Neutrophil (primary cell): ENCODE results near the gene TMEM182.

ENCODE experiments used
- H3K27ac ChIP-seq: fragments of 200-600 bp; sonication (generic); 2 replicates; pipeline ENCODE4 v1.5.1; 2016; ENCODE audit warnings: mild to moderate bottlenecking, moderate library complexity
- H3K27me3 ChIP-seq: fragments of 200-600 bp; sonication (generic); 2 replicates; pipeline ENCODE4 v1.6.0; 2016; ENCODE audit warnings: mild to moderate bottlenecking
- H3K36me3 ChIP-seq: fragments of 200-600 bp; sonication (generic); 2 replicates; pipeline ENCODE4 v1.5.1; 2017
- H3K4me1 ChIP-seq, 2 experiments: fragments of 200-600 bp in 1 of 2; sonication (generic) in 1 of 2; 1 replicate in 1 of 2; 2 replicates in 1 of 2; pipeline versions ENCODE4 v1.5.1 to v1.6.1; 2013 to 2016; ENCODE audit warnings: low read depth in 1 of 2, low read length in 1 of 2, mild to moderate bottlenecking in 1 of 2, moderate library complexity in 1 of 2; ENCODE audit not compliant: control insufficient read depth in 1 of 2, insufficient read depth in 1 of 2
- H3K4me3 ChIP-seq, 2 experiments: fragments of 200-600 bp in 1 of 2; sonication (generic) in 1 of 2; 1 replicate in 1 of 2; 2 replicates in 1 of 2; pipeline ENCODE4 v1.5.1; 2013 to 2016; ENCODE audit warnings: low read depth in 1 of 2, low read length in 1 of 2, mild to moderate bottlenecking in 1 of 2, moderate library complexity in 1 of 2
- H3K9me3 ChIP-seq: fragments of 200-600 bp; sonication (generic); 2 replicates; pipeline ENCODE4 v1.5.1; 2016
- CTCF ChIP-seq: fragments of 200-600 bp; sonication (generic); IDR thresholded peaks from 2 replicates; pipeline ENCODE4 v1.5.1; 2016; ENCODE audit warnings: antibody characterized with exemption

TMEM182 gene

DNA sequence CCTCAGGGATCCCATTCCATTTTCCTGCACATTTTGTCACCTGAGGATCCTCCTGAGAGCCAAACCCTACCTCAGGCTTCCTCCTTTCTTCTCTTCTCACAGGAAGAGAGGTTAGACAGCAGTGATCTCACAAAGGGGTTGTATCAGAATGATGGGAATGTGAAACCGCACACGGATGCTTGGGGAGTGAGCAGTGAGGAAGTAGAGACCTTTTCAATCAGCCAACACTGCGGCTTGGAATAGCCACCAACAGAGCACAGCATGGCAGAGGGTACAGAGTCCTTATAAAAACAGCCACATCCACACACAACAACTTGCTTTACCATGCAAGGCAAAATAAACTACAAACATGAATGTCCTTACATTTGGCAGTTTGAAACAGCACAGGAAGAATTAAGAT, 8.7 kb downstream of the TMEM182 start:
- no peak for TF ChIP-seq CTCF
- Histone ChIP-seq H3K4me3 (no peak overlapping the region), H3K36me3 (no peaks in the 10 kb centered on the region)

DNA sequence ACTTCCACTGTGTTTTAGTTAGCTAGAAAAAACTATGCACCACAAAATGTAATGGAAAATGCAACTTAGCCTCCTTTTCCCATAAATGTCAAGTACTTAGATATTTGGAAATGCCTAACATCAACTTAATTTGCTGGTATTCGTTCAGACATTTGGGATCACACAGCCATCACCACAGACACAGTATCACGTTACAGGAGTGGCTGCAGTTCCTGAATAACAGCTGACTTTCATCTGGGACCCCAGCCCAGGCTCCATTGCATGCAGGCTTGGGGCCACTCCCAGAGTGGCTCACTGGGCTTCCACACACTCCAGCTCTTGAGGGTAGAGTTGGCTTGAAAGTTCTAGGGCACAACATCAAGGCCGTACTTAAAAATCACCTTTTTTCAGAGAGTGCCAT, 9.3 kb downstream of the TMEM182 start:
- no peaks in the 10 kb centered on the region for H3K27me3 ChIP-seq
- no peaks in the 10 kb centered on the region for H3K36me3 ChIP-seq
- H3K4me3 ChIP-seq = no peak overlapping the region
- peaks cover 0 to 5% of the 10 kb centered on the region in 2 experiments for H3K4me1 ChIP-seq
- TF ChIP-seq CTCF = no peak
- H3K27ac ChIP-seq = no peak overlapping the region
- H3K9me3 ChIP-seq = no peaks in the 10 kb centered on the region

More for the DNA sequence above, 8.7 kb downstream of the TMEM182 start:
- no peaks in the 10 kb centered on the region for H3K9me3 ChIP-seq
- no peak overlapping the region for H3K27ac ChIP-seq
- H3K4me1 ChIP-seq = peaks cover 0 to 5% of the 10 kb centered on the region in 2 experiments
- no peaks in the 10 kb centered on the region for H3K27me3 ChIP-seq

DNA sequence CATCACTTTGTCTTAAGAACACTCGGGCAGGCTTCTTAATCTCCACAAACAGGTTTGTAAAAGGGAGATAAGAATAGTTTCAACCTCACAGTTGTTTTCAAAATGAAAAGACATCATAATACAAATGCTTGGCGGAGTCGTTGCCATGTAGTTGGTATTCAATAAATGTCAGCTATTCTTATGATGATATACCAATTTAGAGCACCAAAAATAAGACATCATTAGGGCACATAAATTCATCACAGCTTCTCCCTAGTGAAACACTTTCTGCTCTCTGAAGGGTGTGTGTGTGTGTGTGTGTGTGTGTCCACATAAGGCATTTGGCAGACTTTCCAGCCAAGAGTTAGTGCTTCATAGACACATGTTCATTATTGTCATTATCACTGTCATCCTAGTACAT, 10.8 kb downstream of the TMEM182 start:
- no peaks in the 10 kb centered on the region for H3K27me3 ChIP-seq
- H3K36me3 ChIP-seq = no peaks in the 10 kb centered on the region
- H3K27ac ChIP-seq = no peak overlapping the region
- TF ChIP-seq CTCF = no peak
- H3K4me3 ChIP-seq = no peak overlapping the region
- H3K4me1 ChIP-seq = peaks cover 0 to 4% of the 10 kb centered on the region in 2 experiments
- no peaks in the 10 kb centered on the region for H3K9me3 ChIP-seq

GRCh38 chr2:102773149-102773705, 11.4 kb downstream of the TMEM182 start:
- Histone ChIP-seq H3K27ac (no peak overlapping the region), H3K4me3 (no peak overlapping the region), H3K9me3 (no peaks in the 10 kb centered on the region), H3K36me3 (no peaks in the 10 kb centered on the region), H3K4me1 (no peaks in the 10 kb centered on the region), H3K27me3 (no peaks in the 10 kb centered on the region)
- TF ChIP-seq CTCF = no peak

GRCh38 chr2:102778260-102778659, 16.4 kb downstream of the TMEM182 start:
- no peaks in the 10 kb centered on the region for H3K36me3 ChIP-seq
- no peaks in the 10 kb centered on the region for H3K4me1 ChIP-seq
- no peak for TF ChIP-seq CTCF
- H3K4me3 ChIP-seq = no peak overlapping the region
- H3K27me3 ChIP-seq = no peaks in the 10 kb centered on the region
- H3K27ac ChIP-seq = no peak overlapping the region
- no peaks in the 10 kb centered on the region for H3K9me3 ChIP-seq

- Histone ChIP-seq H3K36me3 (no peaks in the 10 kb centered on the region), H3K27ac (no peak overlapping the region), H3K27me3 (no peaks in the 10 kb centered on the region), H3K4me1 (no peaks in the 10 kb centered on the region), H3K9me3 (no peaks in the 10 kb centered on the region), H3K4me3 (no peak overlapping the region)
- TF ChIP-seq CTCF = no peak
Observed at GRCh38 chr2:102780467-102780866, 18.6 kb downstream of the TMEM182 start.
